Measurements from ENCODE around the gene PPP1R16B.
A peak's percentile ranks its signal among the peaks of the same experiment; 100 is the strongest.
"Not testable (repeated sequence)": the region's sequence is repeated elsewhere in the genome, so short reads cannot be mapped to it uniquely, and the experiment has no call there.

PPP1R16B gene

GRCh38 chr20:38790200-38791053 is 15.1 kb upstream of the PPP1R16B start:
- peak; percentile 67 for DNase-seq (ENCODE audit: low read depth)
- no peak overlapping the region for H3K4me3 ChIP-seq (replicated peaks; ENCODE audit: low read depth, low read length)
- peak; percentile 68 for TF ChIP-seq CTCF (IDR thresholded peaks at IDR 0.05; ENCODE audit: low read length, missing control alignments)

- no peak for TF ChIP-seq CTCF (IDR thresholded peaks at IDR 0.05; ENCODE audit: low read length, missing control alignments)
- no peak for DNase-seq (ENCODE audit: low read depth)
- H3K4me3 ChIP-seq (replicated peaks; ENCODE audit: low read depth, low read length), result no peak overlapping the region
These were observed 14.2 kb upstream of the PPP1R16B start for GRCh38 chr20:38791291-38791690.

GRCh38 chr20:38791940-38792339 is 13.6 kb upstream of the PPP1R16B start:
- DNase-seq (ENCODE audit: low read depth), result no peak
- TF ChIP-seq CTCF (IDR thresholded peaks at IDR 0.05; ENCODE audit: low read length, missing control alignments), result no peak
- no peak overlapping the region for H3K4me3 ChIP-seq (replicated peaks; ENCODE audit: low read depth, low read length)

GRCh38 chr20:38794057-38794456 is 11.4 kb upstream of the PPP1R16B start:
- DNase-seq (ENCODE audit: low read depth); H3K4me3 ChIP-seq (replicated peaks; ENCODE audit: low read depth, low read length): not testable (repeated sequence)

- no peak for TF ChIP-seq CTCF (IDR thresholded peaks at IDR 0.05; ENCODE audit: low read length, missing control alignments)
- no peak for DNase-seq (ENCODE audit: low read depth)
- H3K4me3 ChIP-seq (replicated peaks; ENCODE audit: low read depth, low read length), result no peak overlapping the region
These were observed 7.2 kb upstream of the PPP1R16B start for GRCh38 chr20:38798266-38798665.

- no peak overlapping the region for H3K4me3 ChIP-seq (replicated peaks; ENCODE audit: low read depth, low read length)
- DNase-seq (ENCODE audit: low read depth), result peak; percentile 32
- TF ChIP-seq CTCF (IDR thresholded peaks at IDR 0.05; ENCODE audit: low read length, missing control alignments), result no peak
These were observed 6.3 kb upstream of the PPP1R16B start for GRCh38 chr20:38799203-38799602.

- no peak for TF ChIP-seq CTCF (IDR thresholded peaks at IDR 0.05; ENCODE audit: low read length, missing control alignments)
- no peak for DNase-seq (ENCODE audit: low read depth)
- H3K4me3 ChIP-seq (replicated peaks; ENCODE audit: low read depth, low read length), result no peak overlapping the region
These were observed 4.6 kb upstream of the PPP1R16B start for GRCh38 chr20:38800882-38801281.

Data from fibroblast of pulmonary artery (primary cell).